NOMO-1 treated with DMSO at 0.1 percent for 48 hours (cell line): ENCODE measurements around the gene SH3BP4.
A peak's percentile ranks its signal among the peaks of the same experiment; 100 is the strongest.

Experiments used
- DNase-seq: peaks from one replicate; lab custom pipeline; 2025; ENCODE audit not compliant: unreplicated experiment; lab: John Stamatoyannopoulos, UW

Gene SH3BP4

DNA sequence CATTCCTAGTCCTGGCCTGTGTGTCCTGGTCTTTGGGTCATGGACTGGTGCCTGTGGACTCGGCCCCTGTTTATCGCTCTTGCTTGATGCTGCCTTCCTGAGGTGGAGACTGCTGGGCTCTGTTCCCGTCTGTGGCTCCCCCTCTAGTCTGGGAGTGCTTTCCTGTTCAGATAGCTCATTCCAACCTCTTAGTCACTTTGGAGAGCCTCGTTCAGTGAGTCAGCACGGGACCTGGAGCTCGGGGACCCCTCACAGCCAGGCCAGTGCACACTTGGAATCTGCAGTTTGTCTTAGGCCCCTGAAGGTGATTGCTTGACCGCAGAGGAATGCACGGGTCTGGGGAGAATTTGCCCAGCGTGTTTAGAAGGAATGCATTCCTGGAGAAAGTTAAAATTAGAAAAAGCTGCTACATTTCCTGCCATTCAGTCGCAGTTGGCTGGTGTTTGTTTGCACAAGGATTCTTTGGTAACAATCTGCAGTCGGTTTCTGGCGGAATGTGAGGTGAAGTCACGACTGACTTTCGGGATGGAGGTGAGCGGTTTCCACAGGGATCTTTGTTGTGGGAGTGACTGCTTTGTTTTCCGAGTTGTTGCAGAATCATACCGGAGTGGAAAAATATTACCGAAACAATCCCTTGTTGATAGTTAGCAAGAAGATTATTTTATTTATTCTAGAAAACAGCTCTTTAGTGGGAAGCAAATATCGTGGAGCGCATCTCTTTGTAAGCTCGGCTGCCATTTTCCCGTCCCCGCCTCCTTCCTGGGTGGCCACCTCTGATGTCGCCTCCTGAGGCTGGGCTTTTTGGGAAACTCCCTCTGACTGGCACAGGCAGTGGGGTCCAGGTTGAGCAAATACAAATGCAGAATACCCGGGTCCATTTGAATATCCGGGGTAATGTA lies 29.6 kb downstream of the SH3BP4 start:
- no peak for DNase-seq

DNA sequence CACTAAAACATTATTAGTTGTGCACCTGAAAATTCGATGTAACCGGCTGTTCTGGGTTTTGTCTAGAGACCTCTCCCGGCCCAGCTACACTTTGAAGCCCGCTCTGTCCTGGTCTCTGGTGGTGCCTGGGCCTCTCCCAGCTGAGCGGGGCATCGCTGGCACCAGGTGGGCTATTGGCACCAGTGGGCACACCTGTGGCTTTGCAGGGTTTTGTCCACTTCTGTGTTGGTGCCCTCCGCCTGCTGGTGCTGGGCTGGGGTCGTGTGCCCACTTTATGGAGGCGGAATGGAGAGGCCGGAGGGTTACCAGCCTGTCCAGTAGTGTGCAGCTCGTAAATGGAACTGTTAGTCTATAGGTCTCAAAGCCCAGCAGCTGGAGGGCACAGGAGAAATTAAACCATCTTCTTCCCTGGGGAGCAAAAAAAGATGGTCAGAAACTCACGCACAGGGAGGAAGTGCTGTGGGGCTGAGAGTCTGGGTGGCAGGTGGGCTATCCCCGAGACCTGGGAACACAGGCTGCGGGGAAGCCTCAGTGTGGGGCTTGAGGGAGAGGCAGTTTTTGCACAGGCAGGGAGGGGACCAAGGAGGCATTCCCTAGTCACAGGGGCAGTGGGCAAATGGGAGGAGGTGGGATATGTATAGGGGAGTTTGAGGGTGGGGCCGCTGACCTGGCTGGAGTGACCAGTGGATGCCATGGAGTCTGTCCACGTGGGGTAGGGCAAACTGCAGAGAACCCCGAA lies 30.4 kb downstream of the SH3BP4 start:
- DNase-seq: no peak

DNA sequence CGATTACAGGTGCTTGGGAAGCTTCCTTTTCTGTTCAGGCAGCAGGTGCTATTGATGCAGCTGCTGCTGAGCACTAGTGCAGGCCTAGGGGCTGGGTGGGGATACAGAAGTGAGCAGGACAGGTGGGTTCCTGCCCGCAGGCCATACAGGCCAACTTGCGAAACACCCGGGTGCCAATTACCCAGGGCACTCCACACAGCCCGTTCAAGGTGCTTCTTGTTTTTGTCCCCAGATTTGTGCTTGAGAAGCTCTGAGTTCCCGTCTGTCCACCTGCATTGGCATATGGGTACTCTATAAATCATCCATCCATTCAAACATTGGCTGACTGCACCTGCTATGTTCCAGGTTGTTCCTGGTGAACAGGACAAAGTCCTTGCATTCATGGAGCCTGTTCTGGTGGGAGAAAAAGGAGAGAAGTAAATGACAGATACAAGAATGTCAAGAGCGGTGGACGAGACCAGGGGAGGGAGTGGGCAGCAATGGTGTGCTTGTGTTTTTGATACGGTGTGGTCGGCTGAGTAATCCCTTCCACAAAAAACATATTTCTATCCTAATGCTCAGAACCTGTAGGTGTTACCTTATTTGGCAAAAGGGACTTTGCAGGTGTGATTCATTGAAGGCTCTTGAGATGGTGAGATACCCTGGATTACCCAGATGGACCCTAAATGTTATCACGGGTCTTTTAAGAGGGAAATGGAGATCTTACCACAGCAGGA lies 31.4 kb downstream of the SH3BP4 start:
- peak; percentile 11 for DNase-seq

DNA sequence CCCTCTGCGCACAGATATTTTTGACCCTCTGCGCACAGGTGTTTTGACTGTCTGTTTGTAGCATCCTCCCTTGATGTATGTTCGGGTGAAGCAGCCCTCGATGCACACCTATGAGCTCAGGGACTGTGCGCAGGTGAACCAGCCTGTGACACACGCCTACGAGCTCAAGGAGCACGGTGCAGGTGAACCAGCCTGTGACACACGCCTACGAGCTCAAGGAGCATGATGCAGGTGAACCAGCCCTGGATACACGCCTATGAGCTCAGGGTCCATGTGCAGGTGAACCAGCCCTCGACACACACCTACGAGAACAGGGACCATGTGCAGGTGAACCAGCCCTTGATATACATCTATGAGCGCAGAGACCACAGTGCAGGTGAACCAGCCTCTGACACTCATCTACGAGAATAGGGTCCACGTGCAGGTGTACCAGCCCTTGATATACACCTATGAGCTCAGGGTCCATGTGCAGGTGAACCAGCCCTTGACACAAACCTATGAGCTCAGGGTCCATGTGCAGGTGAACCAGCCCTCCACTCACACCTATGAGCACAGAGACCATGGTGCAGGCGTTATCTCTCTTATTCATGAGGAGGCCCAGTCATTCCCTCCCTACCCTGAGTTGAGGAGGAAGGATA lies 33.9 kb downstream of the SH3BP4 start:
- no peak for DNase-seq

DNA sequence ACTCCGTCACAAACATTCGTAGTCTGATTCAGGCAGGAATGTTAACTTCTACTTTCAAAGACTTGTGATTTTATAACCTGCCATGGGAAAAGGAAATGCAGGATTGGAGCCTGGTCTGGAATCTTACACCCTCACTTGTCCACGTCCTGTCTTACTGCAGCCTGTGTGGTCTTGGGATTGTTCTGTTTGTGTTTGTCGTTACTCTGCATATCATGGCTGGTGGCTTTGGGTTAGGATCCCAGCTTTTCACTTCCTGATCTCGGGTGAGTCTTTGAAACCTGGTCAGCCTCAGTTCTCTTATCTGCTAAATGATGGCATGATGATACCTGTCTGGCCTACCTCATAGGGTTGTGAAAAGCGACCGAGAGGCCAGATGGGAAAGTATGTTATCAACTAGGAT lies 34.6 kb downstream of the SH3BP4 start:
- DNase-seq: no peak

DNA sequence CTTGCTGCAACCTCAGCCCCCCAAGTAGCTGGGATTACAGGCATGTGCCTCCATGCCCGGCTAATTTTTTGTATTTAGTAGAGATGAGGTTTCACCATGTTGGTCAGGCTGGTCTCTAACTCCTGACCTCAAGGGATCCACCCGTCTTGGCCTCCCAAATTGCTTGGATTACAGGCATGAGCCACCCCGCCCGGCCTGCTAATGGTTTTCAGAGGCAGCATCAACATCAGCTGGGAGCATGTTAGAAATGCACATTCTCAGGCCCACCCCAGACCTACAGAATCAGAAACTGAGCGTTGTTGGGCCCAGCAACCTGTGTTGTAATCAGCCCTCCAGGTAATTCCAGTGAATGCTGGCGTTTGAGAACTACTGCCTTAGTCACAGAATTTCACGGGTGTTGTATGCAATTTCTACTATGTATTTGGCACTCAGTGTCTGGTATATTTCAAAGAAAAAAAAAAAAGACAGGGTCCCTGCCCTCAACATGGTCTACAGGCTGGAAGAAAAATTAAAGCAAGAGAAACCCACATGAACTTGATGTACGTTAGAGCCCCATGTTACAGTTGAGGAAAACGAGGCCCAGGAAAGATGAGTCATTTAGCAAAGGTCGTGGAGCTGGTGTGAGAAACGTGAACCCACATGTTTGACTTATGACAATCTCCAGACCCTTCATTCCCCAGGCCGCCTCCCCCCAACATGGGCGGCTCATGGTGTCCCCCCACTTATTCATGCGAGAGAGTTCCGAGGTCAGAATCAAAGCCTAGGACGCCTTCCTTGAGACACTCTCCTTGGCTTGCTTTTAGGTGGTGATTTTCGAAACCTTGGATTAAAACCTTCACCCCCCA lies 35.3 kb downstream of the SH3BP4 start:
- DNase-seq: no peak

DNA sequence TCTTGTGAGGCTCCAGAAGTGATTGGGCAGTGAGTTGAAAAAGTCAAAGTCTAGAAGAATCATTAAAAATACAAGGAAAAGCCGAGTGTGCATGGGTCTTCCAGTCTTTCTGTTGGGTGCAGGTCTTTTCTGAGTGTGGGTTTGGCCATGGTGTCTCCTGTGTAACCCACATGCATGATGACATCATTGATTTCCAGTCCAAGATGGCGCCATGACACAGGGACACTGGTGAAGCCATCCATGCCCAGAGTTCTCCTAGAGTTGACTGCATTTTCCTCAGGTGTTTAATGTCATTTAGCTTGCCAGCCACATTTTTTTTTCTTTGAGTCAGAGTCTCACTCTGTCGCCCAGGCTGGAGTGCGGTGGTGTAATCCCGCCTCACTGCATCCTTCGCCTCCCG lies 35.9 kb downstream of the SH3BP4 start:
- DNase-seq: no peak

DNA sequence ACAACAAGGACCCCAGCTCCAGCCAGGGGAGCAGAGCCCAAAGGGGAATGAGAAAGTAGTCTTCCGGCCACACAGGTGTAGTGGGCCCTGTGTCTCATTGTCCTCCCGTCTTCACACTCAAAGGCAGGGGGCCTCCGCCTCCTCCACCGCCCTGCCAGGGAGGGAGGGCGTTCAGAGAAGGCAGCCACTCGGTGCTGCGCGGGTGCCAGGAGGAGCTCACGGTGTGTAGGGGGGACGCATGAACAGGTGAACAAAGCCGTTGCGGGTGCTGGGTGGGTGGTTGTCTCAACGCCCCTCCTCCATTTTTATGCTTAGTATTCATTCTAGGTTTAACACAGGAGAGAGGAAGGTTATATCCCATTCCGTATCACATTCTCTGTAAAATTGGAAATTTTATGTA lies 36.7 kb downstream of the SH3BP4 start:
- DNase-seq: no peak

DNA sequence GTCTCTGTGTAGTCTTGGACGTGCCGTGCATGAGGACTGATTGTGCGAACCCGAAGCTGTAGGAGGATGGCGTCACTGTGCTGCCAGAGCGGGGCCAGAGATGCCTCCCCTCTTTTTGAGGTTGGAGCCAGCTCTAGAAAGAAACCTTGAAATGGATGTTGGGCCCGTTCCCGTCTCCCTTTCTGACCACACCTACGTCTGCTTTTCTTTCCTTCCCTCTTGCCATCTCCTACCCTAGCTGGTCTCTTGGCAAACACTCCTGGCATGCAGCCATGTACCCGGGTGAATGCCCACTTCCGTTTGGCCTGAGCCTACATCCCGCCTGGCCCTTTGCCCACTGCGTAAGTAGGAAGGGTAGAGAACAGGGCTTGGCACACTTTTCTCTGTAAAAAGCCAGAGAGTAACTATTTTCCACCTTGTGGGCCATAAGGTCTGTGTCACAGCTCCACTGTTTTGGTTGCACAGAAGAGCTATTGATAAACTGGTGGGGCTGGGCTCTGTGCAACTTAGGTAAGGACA lies 37.4 kb downstream of the SH3BP4 start:
- no peak for DNase-seq

DNA sequence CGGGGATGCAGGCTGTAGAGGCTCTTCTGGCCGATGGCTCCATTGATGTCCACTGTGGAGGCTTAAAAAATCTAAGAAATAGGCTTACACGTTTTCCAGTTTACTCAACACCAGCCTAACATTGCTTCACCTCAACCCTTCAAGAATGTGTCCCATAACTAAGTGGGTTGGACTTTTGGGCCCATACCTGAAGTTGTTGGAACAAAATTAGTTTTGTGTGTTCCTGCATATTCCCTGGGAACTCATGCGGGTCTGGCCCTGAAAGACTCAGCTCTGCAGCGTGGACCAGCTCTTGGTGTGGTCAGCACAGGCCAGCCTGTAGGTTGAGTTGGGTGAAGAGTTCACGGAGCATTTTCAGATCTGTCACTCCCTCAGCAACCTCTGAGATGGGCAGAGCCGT lies 38.5 kb downstream of the SH3BP4 start:
- no peak for DNase-seq

DNA sequence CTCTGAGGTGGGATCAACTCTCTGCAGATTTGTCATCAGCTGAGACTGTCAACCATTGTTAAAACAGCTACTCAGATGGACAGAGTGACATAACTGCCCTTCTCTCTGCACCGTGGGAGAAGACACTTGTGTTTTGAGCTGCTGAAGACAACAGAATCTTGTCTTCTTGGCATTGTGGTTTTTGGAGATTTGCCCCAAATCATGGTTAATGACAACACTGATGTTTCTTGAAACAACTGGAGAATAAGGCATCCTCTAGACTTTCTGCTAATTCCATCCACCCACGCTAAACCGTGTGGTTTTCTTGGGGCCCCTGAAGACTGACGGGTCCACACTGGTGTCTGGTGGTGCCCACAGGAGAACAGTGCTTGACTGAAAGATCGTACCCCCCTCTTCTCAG lies 39.5 kb downstream of the SH3BP4 start:
- no peak for DNase-seq

DNA sequence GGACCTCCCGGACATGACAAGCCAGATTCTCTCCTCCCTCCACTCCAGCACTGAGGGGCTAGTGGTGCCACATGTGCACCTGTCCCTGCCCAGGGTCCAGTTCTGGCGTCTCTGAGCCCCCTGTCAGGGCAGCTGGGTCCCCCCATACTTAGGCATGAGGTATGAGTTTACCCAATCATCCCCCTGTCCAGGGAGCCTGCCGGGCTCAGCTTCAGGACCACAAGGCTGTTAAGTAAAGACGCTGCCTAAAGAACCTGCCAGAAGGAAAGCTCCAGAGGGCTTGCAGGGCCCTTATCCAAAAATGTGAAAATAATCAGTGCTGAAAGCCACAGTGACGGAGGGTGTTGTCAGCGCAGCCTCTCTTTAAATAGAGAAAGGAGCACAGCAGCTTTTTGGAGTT lies 40.0 kb downstream of the SH3BP4 start:
- no peak for DNase-seq

DNA sequence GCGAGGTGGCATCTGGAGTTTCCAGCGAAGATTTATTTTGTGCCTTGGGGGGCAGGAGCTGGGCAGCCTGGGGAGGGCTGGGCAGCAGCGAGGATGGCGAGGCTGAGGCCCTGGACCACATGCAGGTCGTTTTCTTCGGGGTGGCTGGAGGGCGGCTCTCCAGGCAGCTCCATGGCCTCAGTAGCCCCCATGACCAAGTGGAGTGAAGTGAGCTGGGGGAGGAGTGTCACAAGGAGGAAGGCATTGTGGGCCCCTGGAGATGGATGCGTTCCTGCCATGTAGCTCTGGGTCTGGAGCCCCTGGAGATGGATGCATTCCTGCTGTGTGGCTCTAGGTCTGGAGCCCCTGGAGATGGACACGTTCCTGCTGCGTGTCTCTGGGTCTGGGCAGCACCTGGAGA lies 40.4 kb downstream of the SH3BP4 start:
- no peak for DNase-seq

DNA sequence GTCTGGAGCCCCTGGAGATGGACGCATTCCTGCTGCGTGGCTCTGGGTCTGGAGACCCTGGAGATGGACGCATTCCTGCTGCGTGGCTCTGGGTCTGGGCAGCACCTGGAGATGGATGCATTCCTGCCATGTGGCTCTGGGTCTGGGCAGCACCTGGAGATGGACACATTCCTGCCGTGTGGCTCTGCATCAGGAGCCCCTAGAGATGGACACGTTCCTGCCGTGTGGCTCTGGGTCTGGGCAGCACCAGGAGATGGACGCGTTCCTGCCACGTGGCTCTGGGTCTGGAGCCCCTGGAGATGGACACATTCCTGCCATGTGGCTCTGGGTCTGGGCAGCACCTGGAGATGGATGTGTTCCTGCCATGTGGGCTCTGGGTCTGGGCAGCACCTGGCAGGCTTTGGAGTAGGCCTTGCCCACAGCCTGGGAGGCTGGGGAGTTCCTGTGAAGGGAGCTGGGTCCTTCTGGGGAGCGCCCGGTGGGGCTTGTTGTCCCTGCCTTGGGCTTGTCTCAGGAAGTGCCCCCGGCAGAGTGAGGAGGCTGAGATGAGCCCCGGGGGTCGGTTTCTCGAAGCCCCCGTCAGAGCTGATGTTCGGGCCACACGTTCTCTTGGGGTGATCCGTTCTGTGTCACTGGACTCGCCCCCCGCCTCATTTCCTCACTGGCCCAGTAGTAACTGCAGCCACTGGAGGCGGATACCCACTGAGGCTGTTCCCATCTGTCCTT lies 41.0 kb downstream of the SH3BP4 start:
- DNase-seq: no peak

DNA sequence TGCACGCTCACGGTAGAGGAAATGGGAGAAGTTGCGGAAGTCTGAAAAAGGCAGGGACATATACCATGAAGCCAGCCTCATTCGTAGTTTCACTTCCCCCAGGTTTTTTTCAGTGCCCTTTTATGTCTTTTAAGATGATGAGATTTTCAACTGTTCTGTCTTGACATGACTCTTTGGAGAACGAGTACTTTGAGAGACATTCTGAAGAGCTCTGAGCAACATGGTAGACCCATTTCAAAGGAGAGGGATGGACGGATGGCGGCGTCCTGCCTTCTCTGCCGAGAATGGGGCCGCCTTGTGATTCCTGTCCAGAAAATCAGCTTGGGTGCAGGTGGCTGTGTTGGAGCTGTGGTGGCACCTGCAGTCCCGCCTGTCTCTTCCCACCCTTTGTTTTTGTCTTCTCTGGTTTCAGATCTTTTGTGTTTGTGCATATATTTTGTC lies 41.7 kb downstream of the SH3BP4 start:
- DNase-seq: peak; percentile 82

DNA sequence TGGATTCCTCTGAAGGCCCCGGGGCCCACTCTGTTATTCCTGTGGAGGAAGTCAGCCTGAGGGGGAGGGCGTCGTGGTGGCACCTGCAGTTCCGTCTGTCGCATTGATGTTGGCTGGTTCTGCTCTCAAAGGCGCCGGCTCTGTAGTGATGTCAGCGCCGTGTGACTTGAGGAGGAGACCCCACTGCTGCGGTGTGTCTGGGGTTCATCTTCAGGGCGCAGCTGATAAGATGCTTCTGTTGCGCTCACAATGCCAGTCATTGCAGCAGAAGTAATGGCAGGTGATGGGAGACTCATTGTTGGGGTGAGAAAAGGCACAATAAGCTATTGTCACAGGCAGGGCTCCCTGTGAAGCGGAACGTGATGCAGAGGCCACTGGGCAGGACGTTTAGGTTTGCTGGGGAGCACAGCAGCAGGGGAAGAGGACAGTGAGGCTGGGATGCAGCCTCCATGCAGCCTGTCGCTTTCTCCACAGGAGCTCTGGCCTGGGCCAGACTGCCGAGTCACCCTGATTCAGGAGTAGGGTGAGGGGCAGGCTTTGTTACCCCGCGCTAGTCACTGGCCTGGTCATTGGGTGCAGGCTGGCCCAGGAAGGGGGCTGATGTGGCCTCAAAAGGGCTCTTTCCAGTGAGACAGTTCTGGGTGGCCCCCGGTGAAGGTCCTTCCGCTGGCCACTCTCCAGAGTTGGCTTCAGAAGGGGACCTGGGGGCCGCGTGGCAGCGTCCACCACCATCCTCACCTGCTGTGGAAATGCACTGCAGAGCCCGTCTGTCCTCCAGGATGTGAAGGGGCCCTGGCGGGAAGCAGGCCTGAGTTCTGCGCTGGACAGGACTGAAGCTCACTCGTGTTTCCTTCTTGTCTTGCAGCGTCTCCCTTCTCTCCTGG lies 42.9 kb downstream of the SH3BP4 start:
- no peak for DNase-seq

DNA sequence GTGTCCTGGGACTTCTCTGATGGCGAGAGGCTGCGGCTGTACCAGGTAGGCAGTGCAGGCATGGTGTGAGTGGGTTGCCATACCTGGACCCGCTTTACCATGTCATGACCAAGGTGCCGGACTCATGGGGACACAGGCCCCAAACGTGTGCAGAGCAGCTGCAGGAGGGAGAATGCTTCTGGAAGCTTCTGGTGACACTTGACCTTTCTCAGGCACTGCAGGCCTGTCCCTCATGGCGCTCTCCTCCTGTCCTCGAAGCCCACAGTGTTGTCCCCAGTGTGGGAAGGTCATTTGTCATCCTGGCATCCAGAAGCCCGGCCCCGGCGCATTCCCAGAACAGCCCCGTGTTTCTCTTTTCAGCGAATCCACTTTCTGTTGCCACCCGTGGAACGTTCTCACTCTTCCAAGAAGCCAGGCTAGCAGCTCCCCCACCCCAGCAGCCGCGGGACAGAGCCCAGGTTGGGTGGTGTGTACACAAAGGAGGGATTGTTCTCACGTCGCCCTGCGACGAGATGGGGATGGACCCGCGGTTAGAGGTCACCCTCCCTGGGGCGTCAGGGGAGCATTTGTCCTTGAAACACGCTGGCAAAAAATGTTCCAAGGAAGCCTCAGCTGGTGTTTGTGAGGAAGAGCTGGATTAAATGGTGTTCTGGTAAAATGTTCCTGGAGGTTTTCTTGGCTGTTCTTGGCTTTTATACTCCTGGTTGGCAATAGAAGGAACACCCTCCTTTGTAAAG lies 43.7 kb downstream of the SH3BP4 start:
- no peak for DNase-seq
